ENCODE measurements around the gene LIPT1. TPM values are rescaled to one million over a fixed set of nuclear protein-coding genes. Genes with fewer than 3 reads are reported as not detected.

The LIPT1 gene
- total RNA-seq, 1 donor: 9.0 TPM

- TF ChIP-seq CTCF (IDR thresholded peaks at IDR 0.05; ENCODE audit: insufficient read depth, low read length): no peak
- peak; percentile 36 for DNase-seq (ENCODE audit: low read depth)
Observed at GRCh38 chr2:99153921-99154604, 704 bp upstream of the LIPT1 start.

GRCh38 chr2:99156891-99157290 lies 2.1 kb downstream of the LIPT1 start:
- H3K4me3 ChIP-seq (ENCODE audit: low read depth, low read length): no peak overlapping the region
- TF ChIP-seq CTCF (IDR thresholded peaks at IDR 0.05; ENCODE audit: insufficient read depth, low read length): no peak
- DNase-seq (ENCODE audit: low read depth): no peak

More at GRCh38 chr2:99153921-99154604, 704 bp upstream of the LIPT1 start:
- peak overlapping the region; percentile 93 for H3K4me3 ChIP-seq (ENCODE audit: low read depth, low read length)

- DNase-seq (ENCODE audit: low read depth): no peak
- TF ChIP-seq CTCF (IDR thresholded peaks at IDR 0.05; ENCODE audit: insufficient read depth, low read length): no peak
Observed at GRCh38 chr2:99158599-99158998, 3.8 kb downstream of the LIPT1 start.

GRCh38 chr2:99159594-99159993 lies 4.8 kb downstream of the LIPT1 start:
- no peak for DNase-seq (ENCODE audit: low read depth)

More at GRCh38 chr2:99158599-99158998, 3.8 kb downstream of the LIPT1 start:
- H3K4me3 ChIP-seq (ENCODE audit: low read depth, low read length): no peak overlapping the region

GRCh38 chr2:99166218-99166617 lies 11.5 kb downstream of the LIPT1 start:
- no peak for TF ChIP-seq CTCF (IDR thresholded peaks at IDR 0.05; ENCODE audit: insufficient read depth, low read length)
- H3K4me3 ChIP-seq (ENCODE audit: low read depth, low read length): no peak overlapping the region
- no peak for DNase-seq (ENCODE audit: low read depth)

More at GRCh38 chr2:99159594-99159993, 4.8 kb downstream of the LIPT1 start:
- no peak overlapping the region for H3K4me3 ChIP-seq (ENCODE audit: low read depth, low read length)
- no peak for TF ChIP-seq CTCF (IDR thresholded peaks at IDR 0.05; ENCODE audit: insufficient read depth, low read length)

- no peak overlapping the region for H3K4me3 ChIP-seq (ENCODE audit: low read depth, low read length)
- no peak for DNase-seq (ENCODE audit: low read depth)
- TF ChIP-seq CTCF (IDR thresholded peaks at IDR 0.05; ENCODE audit: insufficient read depth, low read length): no peak
Observed at GRCh38 chr2:99169534-99169933, 14.8 kb downstream of the LIPT1 start.

Measured in fibroblast of the aortic adventitia (primary cell).